ENCODE results near the gene PLEKHJ1. TPM values are rescaled to one million over a fixed set of nuclear protein-coding genes. Genes with fewer than 3 reads are reported as not detected.

PLEKHJ1 gene
- total and polyA plus RNA-seq, 2 of the 13 experiments (the other 11 are each of a cell fraction or from before 2014, with no cell fraction given), result 70.5 to 130 TPM

DNA sequence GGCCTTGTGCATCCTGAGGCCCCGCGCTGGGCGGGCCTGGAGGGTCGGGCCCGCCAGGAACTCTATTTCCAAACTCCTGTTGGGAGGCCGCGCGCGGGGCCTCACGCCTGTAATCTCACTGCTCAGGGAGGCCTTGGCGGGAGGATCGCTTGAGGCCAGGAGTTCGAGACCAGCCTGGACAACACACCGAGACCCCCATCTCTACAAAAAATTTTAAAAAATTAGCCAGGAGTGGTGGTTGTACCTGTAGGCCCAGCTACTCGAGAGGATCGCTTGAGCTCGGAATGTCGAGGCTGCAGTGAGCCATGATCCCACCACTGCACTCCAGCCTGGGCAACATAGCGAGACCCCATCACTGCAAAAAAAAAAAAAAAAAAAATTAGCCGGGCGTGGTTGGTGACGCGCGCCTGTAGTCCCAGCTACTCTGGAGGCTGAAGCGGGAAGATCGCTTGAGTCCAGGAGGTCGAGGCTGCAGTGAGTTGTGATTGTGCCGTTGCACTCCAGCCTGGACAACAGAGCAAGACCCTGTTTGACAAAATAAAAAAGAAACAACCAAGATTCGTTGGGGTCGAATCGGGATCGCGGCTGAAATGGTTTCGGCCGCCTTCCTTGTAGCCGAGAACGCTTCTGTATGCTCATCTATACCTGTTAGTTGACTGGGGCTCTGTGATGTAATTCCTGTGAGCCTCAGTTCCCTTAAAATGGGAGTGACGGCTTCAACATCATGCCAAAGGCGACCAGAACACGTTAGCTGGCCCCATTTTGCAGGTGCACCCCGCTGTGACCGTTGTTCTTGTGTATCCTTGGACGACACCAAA is 1.1 kb upstream of the PLEKHJ1 start (continued):
- TF ChIP-seq, protein P1, sequence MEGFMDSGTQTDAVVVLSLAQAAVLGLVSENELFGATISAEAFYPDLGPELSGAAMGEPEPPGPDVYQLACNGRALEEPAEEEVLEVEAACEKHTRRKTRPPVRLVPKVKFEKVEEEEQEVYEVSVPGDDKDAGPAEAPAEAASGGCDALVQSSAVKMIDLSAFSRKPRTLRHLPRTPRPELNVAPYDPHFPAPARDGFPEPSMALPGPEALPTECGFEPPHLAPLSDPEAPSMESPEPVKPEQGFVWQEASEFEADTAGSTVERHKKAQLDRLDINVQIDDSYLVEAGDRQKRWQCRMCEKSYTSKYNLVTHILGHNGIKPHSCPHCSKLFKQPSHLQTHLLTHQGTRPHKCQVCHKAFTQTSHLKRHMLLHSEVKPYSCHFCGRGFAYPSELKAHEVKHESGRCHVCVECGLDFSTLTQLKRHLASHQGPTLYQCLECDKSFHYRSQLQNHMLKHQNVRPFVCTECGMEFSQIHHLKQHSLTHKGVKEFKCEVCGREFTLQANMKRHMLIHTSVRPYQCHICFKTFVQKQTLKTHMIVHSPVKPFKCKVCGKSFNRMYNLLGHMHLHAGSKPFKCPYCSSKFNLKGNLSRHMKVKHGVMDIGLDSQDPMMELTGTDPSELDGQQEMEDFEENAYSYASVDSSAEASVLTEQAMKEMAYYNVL (CRISPR knock-in tag; IDR thresholded peaks at IDR 0.05; ENCODE audit: borderline replicate concordance), result no peak
- TF ChIP-seq DR1 (CRISPR knock-in tag; IDR thresholded peaks at IDR 0.05), result no peak
- no peak for TF ChIP-seq BHLHE40 (IDR thresholded peaks at IDR 0.05; ENCODE audit: low read length)
- TF ChIP-seq, protein P2, sequence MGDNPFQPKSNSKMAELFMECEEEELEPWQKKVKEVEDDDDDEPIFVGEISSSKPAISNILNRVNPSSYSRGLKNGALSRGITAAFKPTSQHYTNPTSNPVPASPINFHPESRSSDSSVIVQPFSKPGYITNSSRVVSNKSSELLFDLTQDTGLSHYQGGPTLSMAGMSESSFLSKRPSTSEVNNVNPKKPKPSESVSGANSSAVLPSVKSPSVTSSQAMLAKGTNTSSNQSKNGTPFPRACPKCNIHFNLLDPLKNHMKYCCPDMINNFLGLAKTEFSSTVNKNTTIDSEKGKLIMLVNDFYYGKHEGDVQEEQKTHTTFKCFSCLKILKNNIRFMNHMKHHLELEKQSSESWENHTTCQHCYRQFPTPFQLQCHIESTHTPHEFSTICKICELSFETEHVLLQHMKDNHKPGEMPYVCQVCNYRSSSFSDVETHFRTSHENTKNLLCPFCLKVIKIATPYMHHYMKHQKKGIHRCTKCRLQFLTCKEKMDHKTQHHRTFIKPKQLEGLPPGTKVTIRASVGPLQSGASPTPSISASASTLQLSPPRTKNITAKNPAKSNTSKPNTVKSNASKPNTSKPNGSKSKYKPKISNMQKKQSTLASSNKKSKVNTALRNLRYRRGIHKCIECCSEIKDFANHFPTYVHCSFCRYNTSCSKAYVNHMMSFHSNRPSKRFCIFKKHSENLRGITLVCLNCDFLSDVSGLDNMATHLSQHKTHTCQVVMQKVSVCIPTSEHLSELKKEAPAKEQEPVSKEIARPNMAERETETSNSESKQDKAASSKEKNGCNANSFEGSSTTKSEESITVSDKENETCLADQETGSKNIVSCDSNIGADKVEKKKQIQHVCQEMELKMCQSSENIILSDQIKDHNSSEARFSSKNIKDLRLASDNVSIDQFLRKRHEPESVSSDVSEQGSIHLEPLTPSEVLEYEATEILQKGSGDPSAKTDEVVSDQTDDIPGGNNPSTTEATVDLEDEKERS (CRISPR knock-in tag; IDR thresholded peaks at IDR 0.05), result no peak; the same call in 1 of the 2 replicates

DNA sequence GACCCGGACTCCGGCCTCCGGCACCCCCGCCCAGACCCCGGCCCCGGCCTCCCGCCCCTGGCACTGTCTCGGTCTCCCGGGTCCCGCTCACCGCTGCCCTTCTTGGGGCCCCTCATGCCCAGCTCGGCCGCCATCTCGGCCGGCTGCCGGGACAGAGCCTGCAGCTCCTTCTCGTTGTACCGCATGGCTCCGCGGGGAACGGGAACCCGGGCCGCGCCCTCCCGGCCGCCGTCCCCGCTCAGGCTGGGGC is 140 bp downstream of the PLEKHJ1 start:
- H3K36me3 ChIP-seq (replicated peaks in 1 of 2; ENCODE audit: control insufficient read depth in 1 of 2, insufficient read depth in 2 of 2, low read length in 2 of 2), result peaks cover 8 to 10% of the 10 kb centered on the region in 2 experiments; a peak in 4 of 5 replicates
- no peaks in the 10 kb centered on the region for H3K9me3 ChIP-seq (ENCODE audit: low read length)
- peaks cover 39% of the 10 kb centered on the region for H4K20me1 ChIP-seq (ENCODE audit: insufficient read depth, low read length)
- ChIA-PET POLR2A (interaction anchor here (0.8 to 2.1 kb wide), 21 partner anchors 8 to 175 kb away, joined by 3 to 12 read pairs (median 5); partner anchors contain the start of genes AP3D1 and DOT1L), CTCF (ENCODE audit: low intra/inter-chr PET ratio, low total read pairs) (interaction anchor here (1.1 to 2.4 kb wide), 5 partner anchors 18 to 80 kb away, joined by 3 to 17 read pairs (median 7); no protein-coding TSS in a partner anchor)
- intact Hi-C loops (cut with micrococcal nuclease; ENCODE audit: unreplicated experiment) (loop anchor here (5.0 to 10.0 kb wide), 3 partner anchors 36 to 81 kb away; partner anchors contain the start of gene AP3D1), in situ Hi-C loops (cut with HindIII; ENCODE audit: extremely low pct_ligation_motif_present, low pct_unique_long_range_greater_than_20kb) (loop anchor here (10.0 kb wide), 1 partner anchor 79 kb away; no protein-coding TSS in a partner anchor)
- H3K4me1 ChIP-seq (ENCODE audit: insufficient read depth, low read length), result peaks cover 70% of the 10 kb centered on the region
- peak overlapping the region; percentile 98; the same call in 1 of the 2 replicates for H3K4me2 ChIP-seq (ENCODE audit: low read depth, low read length)
- peak overlapping the region; percentile 97 for H3K27ac ChIP-seq (ENCODE audit: extremely low read length, insufficient read depth, low read length)
- FAIRE-seq, result no peak
- no TSS peak for BruUV-seq (replicated peaks)
- no CpG with 5 or more reads among the region's 28 CpGs for whole genome bisulfite sequencing (ENCODE audit: low lambda C conversion rate)
- H2AFZ ChIP-seq (ENCODE audit: low read length), result no peak overlapping the region
- H3K79me2 ChIP-seq (ENCODE audit: insufficient read depth, low read length), result peaks cover 47% of the 10 kb centered on the region
- no peak for DNase-seq (ENCODE audit: low spot score)
- peak overlapping the region; percentile 83 to 92 (median 87) for H3K4me3 ChIP-seq (replicated peaks in 1 of 3; ENCODE audit: insufficient read depth in 1 of 3, low read depth in 2 of 3, low read length in 3 of 3)
- ATAC-seq, result peak; percentile 55
- no peaks in the 10 kb centered on the region for H3K27me3 ChIP-seq (ENCODE audit: control insufficient read depth in 1 of 2, insufficient read depth in 2 of 2, low read length in 2 of 2)
- H3K9ac ChIP-seq (ENCODE audit: insufficient read depth, low read depth, low read length), result peak overlapping the region; percentile 79
- TF ChIP-seq, protein P3, sequence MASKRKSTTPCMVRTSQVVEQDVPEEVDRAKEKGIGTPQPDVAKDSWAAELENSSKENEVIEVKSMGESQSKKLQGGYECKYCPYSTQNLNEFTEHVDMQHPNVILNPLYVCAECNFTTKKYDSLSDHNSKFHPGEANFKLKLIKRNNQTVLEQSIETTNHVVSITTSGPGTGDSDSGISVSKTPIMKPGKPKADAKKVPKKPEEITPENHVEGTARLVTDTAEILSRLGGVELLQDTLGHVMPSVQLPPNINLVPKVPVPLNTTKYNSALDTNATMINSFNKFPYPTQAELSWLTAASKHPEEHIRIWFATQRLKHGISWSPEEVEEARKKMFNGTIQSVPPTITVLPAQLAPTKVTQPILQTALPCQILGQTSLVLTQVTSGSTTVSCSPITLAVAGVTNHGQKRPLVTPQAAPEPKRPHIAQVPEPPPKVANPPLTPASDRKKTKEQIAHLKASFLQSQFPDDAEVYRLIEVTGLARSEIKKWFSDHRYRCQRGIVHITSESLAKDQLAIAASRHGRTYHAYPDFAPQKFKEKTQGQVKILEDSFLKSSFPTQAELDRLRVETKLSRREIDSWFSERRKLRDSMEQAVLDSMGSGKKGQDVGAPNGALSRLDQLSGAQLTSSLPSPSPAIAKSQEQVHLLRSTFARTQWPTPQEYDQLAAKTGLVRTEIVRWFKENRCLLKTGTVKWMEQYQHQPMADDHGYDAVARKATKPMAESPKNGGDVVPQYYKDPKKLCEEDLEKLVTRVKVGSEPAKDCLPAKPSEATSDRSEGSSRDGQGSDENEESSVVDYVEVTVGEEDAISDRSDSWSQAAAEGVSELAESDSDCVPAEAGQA (IDR thresholded peaks at IDR 0.05; ENCODE audit: low read depth), result no peak
- TF ChIP-seq, protein P3 (CRISPR knock-in tag; IDR thresholded peaks at IDR 0.05; ENCODE audit: borderline replicate concordance), result no peak
- TF ChIP-seq PHF8 (CRISPR knock-in tag; IDR thresholded peaks at IDR 0.05) (peak; percentile 47; the same call in 1 of the 2 replicates), ZKSCAN5 (CRISPR knock-in tag; IDR thresholded peaks at IDR 0.05) (no peak), ESRRA (CRISPR knock-in tag; IDR thresholded peaks at IDR 0.05; ENCODE audit: low read depth) (no peak), KAT7 (CRISPR knock-in tag; IDR thresholded peaks at IDR 0.05; ENCODE audit: borderline replicate concordance) (no peak)
